HL-60/S4 treated with retinoic acid at 250 ng/mL for 4 days and 3 days (cell line): ENCODE results near the gene EME1.
"Not testable (repeated sequence)": the region's sequence is repeated elsewhere in the genome, so short reads cannot be mapped to it uniquely, and the experiment has no call there.

Experiments used
- in situ Hi-C: fragments of 300-500 bp; cut with MboI; formaldehyde crosslinking; loops from 2 replicates; pipeline ENCODE4 v1.7.0; 2022; ENCODE audit warnings: low sequenced_read_pairs

The EME1 gene

DNA sequence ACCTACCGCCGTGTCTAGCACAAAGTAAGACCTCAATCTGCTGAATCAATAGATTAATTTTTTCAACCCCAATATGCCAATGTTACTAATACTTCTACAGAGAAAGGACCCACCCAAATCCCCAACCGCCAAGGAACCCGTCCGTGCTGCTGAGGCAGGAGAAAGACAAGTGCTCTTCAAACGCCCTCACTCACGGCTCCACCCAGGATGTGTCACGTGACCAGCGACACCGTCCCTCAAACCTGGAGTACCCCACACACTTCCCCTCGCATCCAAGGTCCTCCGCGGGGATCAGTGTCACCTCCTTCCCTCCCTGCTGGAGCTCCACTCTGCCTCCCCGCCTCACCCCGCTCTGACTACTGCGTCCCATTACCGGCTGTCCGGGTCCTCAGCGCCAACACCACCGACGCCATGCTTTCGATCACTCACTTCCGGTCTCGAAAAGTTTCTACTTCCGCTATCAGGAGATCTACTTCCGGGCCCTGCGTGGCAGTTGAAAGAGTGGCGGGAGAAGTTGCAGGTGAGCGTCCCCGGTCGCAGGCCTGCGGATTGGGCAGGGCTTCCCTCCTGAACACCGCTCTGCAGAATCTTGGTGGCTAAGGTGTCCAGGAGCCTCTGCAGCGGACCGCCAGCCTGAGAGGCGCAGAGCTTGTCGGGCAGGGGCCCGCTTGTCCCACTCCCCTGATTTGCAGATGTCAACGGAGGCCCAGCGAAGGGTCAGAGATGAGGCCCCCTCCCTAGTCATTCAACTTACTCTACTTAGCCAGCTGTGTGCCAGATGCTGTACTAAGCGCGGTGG, at the start of gene EME1, which contains the start of gene MRPL27:
EME1 (plus strand) TSS at position 472 of the 799 bp plus-strand sequence. CDS start 1,980 bp downstream, outside the sequence.
MRPL27 (minus strand) TSS at position 427 of the 799 bp plus-strand sequence; CDS start at position 413, 14 bp downstream.
- in situ Hi-C loops, result no loop called here

- in situ Hi-C loops, result no loop called here
These were observed 47.1 kb upstream of the EME1 start for GRCh38 chr17:50325906-50326305.

- in situ Hi-C loops, result no loop called here
These were observed 46.1 kb upstream of the EME1 start for GRCh38 chr17:50326831-50327364.

DNA sequence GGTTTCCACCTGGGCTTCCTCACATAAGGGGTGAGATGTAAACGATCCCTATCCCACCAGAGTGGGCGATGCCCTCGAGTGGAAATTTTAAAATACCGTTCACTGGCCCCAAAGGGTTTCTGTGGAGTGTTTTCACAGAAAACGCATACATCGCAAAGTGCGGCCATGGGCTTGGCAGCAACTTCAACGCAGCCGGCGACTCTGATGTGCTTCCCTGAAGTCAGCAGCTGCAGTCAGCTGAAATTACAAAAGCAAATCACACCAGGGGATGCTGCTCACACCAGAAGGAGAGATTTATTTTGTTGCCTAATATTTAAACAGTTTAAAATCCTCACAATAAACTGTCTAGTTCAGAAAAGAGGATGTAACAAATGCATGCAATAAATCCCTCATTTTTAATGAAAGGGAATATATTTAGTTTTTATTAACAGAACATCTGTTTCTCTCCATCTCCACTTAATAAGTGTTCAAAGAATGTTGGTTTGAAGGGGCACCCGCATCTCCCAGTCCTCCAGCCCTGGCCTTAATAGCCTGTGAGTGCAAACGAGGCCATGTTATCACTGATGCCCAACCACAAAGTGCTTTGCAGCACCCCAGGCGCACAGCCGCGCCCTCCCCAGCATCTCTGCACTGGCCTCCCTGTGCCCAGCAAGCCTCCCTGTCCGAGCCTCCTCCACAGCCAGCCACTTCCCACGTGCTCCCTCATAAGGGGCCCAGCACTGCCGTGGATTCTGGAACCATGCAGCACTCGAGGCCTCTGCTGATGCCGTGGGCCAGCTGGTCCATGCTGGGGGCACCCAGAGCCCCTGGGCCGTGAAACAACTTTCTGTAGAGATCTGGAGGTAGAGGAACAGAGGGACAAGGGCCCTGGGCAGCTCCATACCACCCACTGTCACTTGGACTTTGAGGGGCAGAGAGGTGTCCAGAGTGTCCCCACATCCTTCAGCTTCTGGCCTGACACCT, 44.4 kb upstream of the EME1 start:
- in situ Hi-C loops, result no loop called here

- in situ Hi-C loops, result no loop called here
These were observed 43.3 kb upstream of the EME1 start for GRCh38 chr17:50329716-50330115.

DNA sequence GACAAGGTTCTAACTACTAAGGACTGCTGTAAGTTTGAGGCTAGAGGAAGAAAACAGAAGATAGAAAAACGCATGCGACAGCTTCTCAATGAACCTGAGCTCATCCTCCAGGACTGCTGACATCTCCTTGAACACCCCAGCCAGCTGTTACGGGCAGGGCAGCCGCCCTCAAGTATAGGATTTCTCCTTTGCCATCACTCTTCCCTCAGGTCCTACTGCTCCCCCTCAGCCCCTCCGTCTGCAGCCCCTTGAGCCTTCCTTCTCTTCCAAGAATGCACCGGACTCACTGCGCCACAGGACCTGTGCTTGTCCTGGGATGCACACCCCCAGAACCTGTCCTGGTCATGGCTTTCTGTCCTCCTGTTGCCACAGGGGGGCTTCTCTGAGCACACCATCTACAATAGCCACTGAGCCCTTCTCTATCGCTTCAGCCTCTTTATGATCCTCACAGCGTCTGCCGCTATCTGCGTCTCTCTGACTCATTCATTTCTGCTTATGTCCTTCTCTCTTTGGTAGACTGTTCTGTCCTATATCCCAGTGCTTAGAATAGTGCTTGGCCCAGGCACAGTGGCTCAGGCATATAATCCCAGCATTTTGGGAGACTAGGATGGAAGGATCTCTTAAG, 42.8 kb upstream of the EME1 start:
- in situ Hi-C loops, result no loop called here

DNA sequence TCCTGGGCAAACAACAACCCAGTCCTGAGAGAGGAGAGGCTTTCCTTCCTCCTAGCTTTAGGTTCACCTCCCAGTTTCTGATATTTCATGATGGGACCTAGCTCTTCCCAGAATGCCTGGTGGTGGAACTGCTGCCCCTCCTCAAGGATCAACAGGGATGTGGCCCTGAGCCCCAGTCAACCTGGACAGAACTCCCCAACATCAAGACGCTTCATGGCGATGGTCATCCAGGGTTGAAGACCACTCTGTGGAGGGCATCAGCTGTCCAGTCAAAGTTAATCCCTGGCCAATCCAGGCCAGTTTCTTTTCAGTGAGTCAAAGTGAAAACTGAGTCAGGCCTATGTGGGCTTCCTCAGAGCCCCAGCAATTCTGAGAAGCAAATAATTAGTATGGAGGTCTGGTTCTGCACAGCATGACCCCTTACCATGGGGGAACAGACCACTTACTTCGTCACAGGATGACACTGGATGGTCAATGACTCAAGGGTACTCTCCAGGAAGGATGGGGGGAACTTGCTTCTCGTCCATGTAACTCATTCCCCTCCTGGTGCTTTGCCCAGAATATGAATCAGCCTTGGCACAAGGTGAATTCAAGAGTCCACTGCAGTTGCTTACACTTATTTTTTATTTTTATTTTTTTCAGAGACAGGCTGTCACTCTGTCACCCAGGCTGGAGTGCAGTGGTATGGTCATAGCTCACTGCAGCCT, 41.8 kb upstream of the EME1 start:
- in situ Hi-C loops, result no loop called here

- in situ Hi-C loops, result no loop called here
These were observed 40.8 kb upstream of the EME1 start for GRCh38 chr17:50332196-50332595.

- in situ Hi-C loops, result not testable (repeated sequence)
These were observed 39.6 kb upstream of the EME1 start for GRCh38 chr17:50333291-50334057.

DNA sequence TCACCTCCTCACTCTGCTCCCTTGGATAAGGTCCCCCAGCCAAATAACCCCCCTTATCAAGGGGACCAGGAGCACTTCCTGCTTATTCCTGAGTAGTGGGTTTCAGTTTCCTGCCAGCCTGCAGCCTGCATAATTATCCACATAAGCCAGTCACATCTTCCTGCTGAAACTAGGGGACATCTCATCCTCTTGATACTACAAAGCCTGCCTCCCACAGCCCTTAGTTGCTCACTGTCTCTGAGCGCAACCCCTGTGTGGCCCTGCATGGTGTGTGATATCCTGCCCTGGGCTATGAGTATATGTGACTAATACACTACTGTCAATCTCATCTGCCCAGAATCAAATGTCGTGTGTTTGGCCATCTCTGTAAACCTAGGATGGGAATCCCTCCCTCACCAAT, 35.1 kb upstream of the EME1 start:
- in situ Hi-C loops, result no loop called here

DNA sequence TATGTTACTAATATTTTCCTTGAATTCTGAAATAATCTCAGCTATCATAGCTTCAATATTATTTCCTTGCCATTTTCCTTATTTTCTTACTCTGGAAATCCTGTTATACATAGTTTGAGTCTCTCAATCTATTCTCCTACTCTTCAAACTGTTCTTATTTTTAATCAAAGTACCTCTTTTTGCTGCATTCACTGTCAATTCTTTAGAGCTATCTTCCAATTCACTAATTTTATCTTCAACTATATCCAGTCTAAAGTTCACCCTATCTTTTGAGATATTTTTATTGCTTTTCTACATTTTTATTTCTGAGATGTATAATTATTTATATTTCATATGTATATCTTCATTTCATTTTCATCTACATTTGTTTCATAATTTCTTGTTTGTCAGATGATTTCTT, 34.4 kb upstream of the EME1 start:
- in situ Hi-C loops, result no loop called here

GRCh38 chr17:50339381-50339780, 33.6 kb upstream of the EME1 start:
- in situ Hi-C loops, result no loop called here

DNA sequence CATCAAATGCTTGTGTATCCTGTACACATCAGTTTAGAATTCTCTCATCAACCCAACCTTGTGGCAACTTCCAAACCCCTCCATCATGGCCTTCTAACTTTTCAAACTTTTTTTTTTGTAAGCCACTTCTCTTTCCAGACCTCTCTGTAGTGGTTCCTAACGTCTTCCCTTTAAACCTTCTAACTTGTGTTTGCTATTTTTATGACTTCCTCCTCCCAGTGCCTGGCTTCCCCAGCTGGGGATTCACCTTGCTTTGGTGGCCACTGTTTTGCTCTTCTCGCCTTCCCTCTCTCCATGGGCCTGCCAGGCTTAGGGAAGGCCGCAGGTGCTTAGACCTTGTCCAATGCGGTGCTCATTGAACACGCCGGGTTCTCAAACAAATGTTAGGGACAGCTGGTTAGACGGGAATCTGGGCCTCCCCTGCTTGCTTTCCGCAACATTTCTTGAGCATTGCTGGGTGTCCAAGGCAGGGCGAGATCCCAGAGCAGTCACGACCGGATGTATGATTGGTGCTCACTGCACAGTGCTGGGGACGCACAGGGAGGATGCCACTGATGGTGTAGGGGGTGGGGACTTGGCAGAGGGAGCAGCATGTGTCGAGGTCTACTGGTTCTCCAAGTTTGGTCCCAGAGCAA, 28.2 kb upstream of the EME1 start:
- in situ Hi-C loops, result no loop called here

GRCh38 chr17:50345432-50346312, 27.4 kb upstream of the EME1 start, which contains the start of gene XYLT2:
Gene XYLT2 (plus strand): TSS chr17:50346126. CDS start chr17:50346141, 15 bp downstream.
- in situ Hi-C loops, result no loop called here

DNA sequence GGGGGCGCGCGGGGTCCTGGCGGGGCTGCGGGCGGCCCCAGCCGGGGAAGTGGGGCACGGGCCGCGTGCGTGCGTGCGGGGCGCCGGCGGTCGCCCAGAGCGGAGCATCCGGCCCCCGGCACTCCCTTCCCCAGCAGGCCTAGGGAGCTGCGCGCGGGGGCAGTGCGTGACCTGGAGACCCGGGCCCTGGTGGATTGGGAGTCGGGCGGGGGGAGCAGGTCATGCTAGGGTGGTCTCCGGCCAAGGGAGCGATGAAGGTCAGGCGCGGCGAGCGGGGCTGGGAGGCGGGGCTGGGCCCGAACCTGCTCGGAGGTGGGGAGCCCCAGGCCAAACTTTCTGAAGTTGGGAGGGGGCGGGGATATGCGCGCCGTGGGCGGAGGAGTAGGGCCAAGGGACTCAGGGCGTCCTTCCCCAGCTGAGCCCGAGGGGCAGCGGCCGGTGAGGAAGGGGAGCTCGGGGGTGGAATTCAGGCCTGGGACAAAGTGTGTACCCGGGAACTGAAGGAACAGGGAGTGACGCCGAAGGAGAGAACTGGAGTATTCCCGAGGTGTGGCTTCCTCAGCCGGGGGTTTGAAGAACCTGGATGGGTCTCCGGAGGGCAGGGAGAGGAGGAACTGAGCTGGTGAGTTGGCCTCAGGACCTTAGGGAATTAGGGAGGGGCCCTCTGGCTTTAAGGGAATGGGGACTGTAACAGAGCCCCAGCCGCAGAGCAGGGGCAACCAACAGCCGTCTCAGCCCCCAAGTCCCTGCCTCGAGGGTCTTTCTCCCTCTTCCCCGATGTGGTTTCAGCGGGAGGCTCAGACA, 26.5 kb upstream of the EME1 start:
- in situ Hi-C loops, result no loop called here

GRCh38 chr17:50347117-50347893, 25.7 kb upstream of the EME1 start:
- in situ Hi-C loops, result no loop called here
